Central memory CD8-positive, alpha-beta T cell (primary cell): Measurements from ENCODE around the gene EHD1.

Experiments used
- ATAC-seq: fragments of 150-1000 bp; cut with Tn5 transposase; replicated peaks from 2 replicates; pipeline ENCODE4 v1.10.0; 2022; ENCODE audit warnings: mild to moderate bottlenecking, moderate FRiP score, moderate number of reproducible peaks; ENCODE audit not compliant: poor library complexity, severe bottlenecking; ENCODE audit errors: extremely low read depth
- DNase-seq, 2 donors: peaks; one replicate each; pipeline ENCODE4 v3.0.0; 2021; ENCODE audit warnings: low spot score in 2 of 2
- H3K27ac Mint-ChIP-seq: one replicate; pipeline ENCODE4 v1.8.0; 2022; ENCODE audit warnings: low read depth, mild to moderate bottlenecking, moderate library complexity, mixed read lengths
- H3K27me3 Mint-ChIP-seq: one replicate; pipeline ENCODE4 v1.8.0; 2022; ENCODE audit warnings: mixed read lengths
- H3K36me3 Mint-ChIP-seq: one replicate; pipeline ENCODE4 v1.8.0; 2022; ENCODE audit warnings: mild to moderate bottlenecking, moderate library complexity, mixed read lengths; ENCODE audit not compliant: insufficient read depth
- H3K4me1 Mint-ChIP-seq: one replicate; pipeline ENCODE4 v1.8.0; 2022; ENCODE audit warnings: mixed read lengths
- H3K4me3 Mint-ChIP-seq: one replicate; pipeline ENCODE4 v1.8.0; 2022; ENCODE audit warnings: mild to moderate bottlenecking, moderate library complexity, mixed read lengths
- H3K9me3 Mint-ChIP-seq: one replicate; pipeline ENCODE4 v1.8.0; 2022; ENCODE audit warnings: mixed read lengths

The EHD1 gene

GRCh38 chr11:64803158-64803845 lies 75.1 kb downstream of the EHD1 start, which contains the start of gene MAP4K2:
MAP4K2 (minus strand) TSS chr11:64803214; CDS start chr11:64803149, 65 bp downstream.
- ATAC-seq (peak; percentile 80), DNase-seq (peak; percentile 71 to 75)
- H3K9me3 Mint-ChIP-seq: no peaks in the 10 kb centered on the region
- H3K36me3 Mint-ChIP-seq: peaks cover 16% of the 10 kb centered on the region
- peak within 1 kb of the TSS; percentile 81 for H3K4me3 Mint-ChIP-seq
- peaks cover 30% of the 10 kb centered on the region for H3K4me1 Mint-ChIP-seq
- no peaks in the 10 kb centered on the region for H3K27me3 Mint-ChIP-seq
- H3K27ac Mint-ChIP-seq: peak within 1 kb of the TSS; percentile 94

- H3K9me3 Mint-ChIP-seq: no peaks in the 10 kb centered on the region
- ATAC-seq: peak; percentile 38
- peak overlapping the region; percentile 81 for H3K4me3 Mint-ChIP-seq
- H3K27me3 Mint-ChIP-seq: no peaks in the 10 kb centered on the region
- peak in 1 of 2 donors; percentile 29 for DNase-seq
- H3K4me1 Mint-ChIP-seq: peaks cover 25% of the 10 kb centered on the region
- peaks cover 16% of the 10 kb centered on the region for H3K36me3 Mint-ChIP-seq
- H3K27ac Mint-ChIP-seq: peak overlapping the region; percentile 61
These were observed 75.9 kb downstream of the EHD1 start for GRCh38 chr11:64802370-64803157.
